Bronchial epithelial cell (primary cell): ENCODE measurements around the gene ZNF628. TPM values are rescaled to one million over a fixed set of nuclear protein-coding genes. Genes with fewer than 3 reads are reported as not detected.

Source experiments
- DNase-seq: peaks from one replicate; pipeline ENCODE4 v3.0.0-alpha.2; 2010; ENCODE audit warnings: low read depth
- FAIRE-seq: peaks from 2 replicates; lab custom pipeline; 2011; peaks lifted over from hg19 to GRCh38; lab: Jason Lieb, UNC
- H3K27me3 ChIP-seq: 2 replicates; pipeline ENCODE4 v1.5.1; 2011; ENCODE audit warnings: low read length; ENCODE audit not compliant: control insufficient read depth, insufficient read depth
- H3K36me3 ChIP-seq: 2 replicates; pipeline ENCODE4 v1.5.1; 2011; ENCODE audit warnings: low read length; ENCODE audit not compliant: control insufficient read depth, insufficient read depth
- H3K4me3 ChIP-seq: 2 replicates; pipeline ENCODE4 v1.5.1; 2011; ENCODE audit warnings: mild to moderate bottlenecking, low read depth, low read length, control low read depth
- total RNA-seq: library from RNA; depleted of rRNA; stranded (reverse); fragments of >200 nt; gene quantifications from 2 replicates; pipeline ENCODE4 v1.2.1, GENCODE V29; 2014
- TF ChIP-seq, protein P1 (sequence below): IDR thresholded peaks from 2 replicates; pipeline ENCODE4 v1.5.1; 2011; ENCODE audit warnings: mild to moderate bottlenecking, moderate library complexity, low read length, control low read depth, inconsistent platforms; ENCODE audit not compliant: insufficient read depth, severe bottlenecking

Gene ZNF628
- total RNA-seq, 1 donor from 2014 or later, result 0.79 TPM

DNA sequence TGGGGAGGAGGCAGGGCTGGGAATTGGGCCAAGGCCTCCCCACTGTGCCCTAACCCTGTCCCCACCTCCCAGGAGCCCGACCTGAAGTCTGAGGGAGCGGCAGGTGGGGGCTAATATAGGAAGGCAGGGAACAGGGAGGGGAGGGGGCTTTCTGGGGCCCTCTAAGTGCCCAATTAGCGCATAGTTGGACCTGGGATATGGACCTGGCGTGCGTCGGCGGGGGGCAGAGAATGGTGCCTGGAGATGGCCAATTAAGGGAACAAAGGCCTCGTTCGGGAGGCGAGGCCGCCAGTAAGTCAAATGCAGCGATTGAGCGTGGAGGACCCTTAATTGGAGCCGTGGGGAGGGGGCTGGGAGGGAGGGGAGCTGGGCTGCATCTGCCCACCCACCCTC is 11.8 kb upstream of the ZNF628 start, which contains the start of gene C19orf85:
C19orf85 (minus strand) TSS at position 90 of the 393 bp plus-strand sequence. CDS start 197 bp downstream, outside the sequence.
- DNase-seq (no peak), FAIRE-seq (no peak)
- no peaks in the 10 kb centered on the region for H3K27me3 ChIP-seq
- TF ChIP-seq, protein P1, sequence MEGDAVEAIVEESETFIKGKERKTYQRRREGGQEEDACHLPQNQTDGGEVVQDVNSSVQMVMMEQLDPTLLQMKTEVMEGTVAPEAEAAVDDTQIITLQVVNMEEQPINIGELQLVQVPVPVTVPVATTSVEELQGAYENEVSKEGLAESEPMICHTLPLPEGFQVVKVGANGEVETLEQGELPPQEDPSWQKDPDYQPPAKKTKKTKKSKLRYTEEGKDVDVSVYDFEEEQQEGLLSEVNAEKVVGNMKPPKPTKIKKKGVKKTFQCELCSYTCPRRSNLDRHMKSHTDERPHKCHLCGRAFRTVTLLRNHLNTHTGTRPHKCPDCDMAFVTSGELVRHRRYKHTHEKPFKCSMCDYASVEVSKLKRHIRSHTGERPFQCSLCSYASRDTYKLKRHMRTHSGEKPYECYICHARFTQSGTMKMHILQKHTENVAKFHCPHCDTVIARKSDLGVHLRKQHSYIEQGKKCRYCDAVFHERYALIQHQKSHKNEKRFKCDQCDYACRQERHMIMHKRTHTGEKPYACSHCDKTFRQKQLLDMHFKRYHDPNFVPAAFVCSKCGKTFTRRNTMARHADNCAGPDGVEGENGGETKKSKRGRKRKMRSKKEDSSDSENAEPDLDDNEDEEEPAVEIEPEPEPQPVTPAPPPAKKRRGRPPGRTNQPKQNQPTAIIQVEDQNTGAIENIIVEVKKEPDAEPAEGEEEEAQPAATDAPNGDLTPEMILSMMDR, result no peak
- no peak within 1 kb of the TSS for H3K4me3 ChIP-seq
- no peaks in the 10 kb centered on the region for H3K36me3 ChIP-seq

DNA sequence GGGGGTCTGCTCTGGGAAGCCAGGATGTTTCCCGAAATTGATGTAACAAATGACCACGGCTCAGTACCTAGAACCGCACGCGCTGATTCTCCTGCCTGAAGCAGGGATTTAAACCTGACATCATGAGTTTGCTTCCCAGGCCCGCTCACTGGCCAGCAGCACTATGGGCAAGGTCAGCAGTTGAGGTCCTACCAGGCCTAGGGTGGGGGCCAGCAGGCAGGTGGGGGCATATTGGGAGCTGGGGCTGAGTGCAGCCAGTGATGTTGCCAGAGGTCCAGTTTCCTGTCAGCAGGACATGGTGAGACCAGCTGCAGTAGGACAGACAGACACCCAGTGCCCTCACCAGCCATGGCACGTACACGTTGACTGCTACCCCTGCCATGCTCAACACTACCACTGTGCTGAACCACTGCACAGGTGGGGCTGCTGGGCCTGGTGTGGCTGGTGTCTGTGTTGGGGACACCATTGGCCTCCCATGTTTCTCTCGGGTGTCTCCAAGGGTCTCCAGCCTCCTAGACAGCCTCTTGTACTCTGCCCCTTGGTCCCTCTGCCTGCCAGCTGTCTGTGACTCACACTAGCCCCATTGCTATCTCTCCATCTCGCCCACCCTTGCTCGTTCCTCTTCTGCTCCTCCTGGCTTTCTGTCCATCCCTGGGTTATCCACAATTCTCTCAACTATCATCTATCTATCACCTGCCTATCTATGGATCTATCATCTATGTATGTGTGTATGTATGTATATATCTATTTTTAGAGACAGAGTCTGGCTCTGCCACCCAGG is 10.8 kb upstream of the ZNF628 start:
- TF ChIP-seq, protein P1, result no peak
- DNase-seq (no peak), FAIRE-seq (peak; percentile 47)
- no peaks in the 10 kb centered on the region for H3K27me3 ChIP-seq
- H3K36me3 ChIP-seq, result no peaks in the 10 kb centered on the region
- no peak overlapping the region for H3K4me3 ChIP-seq

DNA sequence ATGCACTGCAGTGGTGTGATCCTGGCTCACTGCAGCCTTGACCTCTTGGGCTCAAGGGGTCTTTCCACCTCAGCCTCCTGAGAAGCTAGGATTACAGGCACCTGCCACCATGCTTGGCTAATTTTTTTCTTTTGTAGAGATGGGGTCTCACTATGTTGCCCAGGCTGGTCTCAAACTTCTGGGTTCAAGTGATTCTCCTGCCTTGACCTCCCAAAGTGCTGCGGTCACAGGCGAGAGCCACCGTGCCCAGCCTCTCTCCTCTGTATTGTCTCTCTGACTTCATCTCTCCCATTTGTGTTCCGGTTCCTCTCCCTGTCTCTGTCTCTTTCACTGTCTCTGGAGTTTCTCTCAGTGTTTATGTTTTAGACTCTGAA is 10.2 kb upstream of the ZNF628 start:
- no peak for DNase-seq
- H3K4me3 ChIP-seq, result no peak overlapping the region
- no peak for FAIRE-seq
- H3K27me3 ChIP-seq, result no peaks in the 10 kb centered on the region
- TF ChIP-seq, protein P1, result no peak
- H3K36me3 ChIP-seq, result no peaks in the 10 kb centered on the region

DNA sequence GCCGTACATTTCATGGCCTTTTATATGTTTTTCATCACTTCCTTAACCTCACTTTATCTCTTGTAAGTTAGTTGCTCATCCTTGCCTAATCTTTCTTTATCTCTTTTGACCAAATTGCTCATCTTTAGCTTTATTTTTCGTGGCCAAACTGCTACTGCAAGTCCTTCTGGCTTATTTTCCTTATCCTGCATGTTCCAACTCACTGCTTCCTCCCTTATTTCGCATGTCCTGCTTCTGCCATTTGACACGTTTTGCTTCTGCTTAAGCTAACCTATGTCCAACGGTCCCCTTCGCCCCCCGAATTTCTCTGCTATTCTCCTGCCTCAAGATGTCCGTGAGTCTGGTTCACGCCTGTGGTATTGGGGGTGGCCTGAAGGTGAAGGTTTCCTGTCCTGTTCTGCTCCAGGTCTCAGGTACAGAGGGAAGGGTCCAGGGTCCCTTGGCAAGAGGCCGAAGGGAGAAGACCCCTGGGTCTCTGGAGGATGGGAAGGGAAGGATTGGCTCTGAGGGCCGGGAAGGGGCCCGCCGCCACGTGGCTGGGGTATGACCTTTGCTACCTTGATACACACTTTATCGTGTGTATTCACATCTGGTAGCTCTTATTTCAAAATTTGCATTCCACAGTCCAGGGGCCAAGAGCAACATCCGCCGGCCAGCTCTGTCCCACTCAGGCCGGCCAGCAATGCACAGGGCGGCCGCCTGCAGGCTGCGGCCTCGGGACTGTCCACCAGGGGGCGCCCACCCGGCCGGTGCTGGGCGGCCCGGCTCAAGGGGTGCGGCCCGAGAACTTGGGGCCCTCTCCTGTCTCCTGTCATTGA is 9.0 kb upstream of the ZNF628 start:
- Histone ChIP-seq H3K4me3 (no peak overlapping the region), H3K36me3 (no peaks in the 10 kb centered on the region), H3K27me3 (no peaks in the 10 kb centered on the region)
- DNase-seq (no peak), FAIRE-seq (no peak)
- TF ChIP-seq, protein P1, result peak; percentile 95

DNA sequence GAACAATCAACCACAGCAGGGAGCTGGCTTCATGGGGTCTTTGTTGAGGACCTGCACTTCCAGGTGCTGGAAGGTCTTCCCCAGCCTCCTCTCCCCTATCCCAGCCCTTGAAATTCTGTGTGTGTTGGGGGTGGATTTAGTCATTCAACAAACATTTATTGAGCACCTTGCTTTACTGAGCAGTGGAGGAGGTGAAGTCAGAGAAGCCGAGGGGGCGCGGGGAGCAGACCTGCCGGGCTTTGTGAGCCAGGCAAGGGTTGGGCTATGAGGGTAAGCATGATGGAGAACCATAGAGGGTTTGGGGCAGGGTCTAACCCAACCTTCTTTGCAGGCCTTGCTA is 8.4 kb upstream of the ZNF628 start:
- Histone ChIP-seq H3K4me3 (no peak overlapping the region), H3K36me3 (no peaks in the 10 kb centered on the region), H3K27me3 (no peaks in the 10 kb centered on the region)
- DNase-seq (no peak), FAIRE-seq (no peak)
- TF ChIP-seq, protein P1, result no peak
